Hepatocyte (in vitro differentiated cells): Measurements from ENCODE around the gene ZSCAN16.

Source experiments
- CTCF ChIP-seq: fragments of 200-600 bp; sonication (generic); IDR thresholded peaks from 2 replicates; pipeline ENCODE4 v1.5.1; 2016; ENCODE audit warnings: antibody characterized with exemption, mild to moderate bottlenecking; ENCODE audit not compliant: poor library complexity
- EZH2 ChIP-seq: fragments of 200-600 bp; sonication (generic); IDR thresholded peaks from 2 replicates; pipeline ENCODE4 v1.6.1; 2016; ENCODE audit warnings: antibody characterized with exemption, mild to moderate bottlenecking, borderline replicate concordance
- EZH2phosphoT487 ChIP-seq: fragments of 200-600 bp; sonication (generic); IDR thresholded peaks from one replicate; pipeline ENCODE4 v1.6.1; 2018; ENCODE audit warnings: antibody characterized with exemption, mild to moderate bottlenecking, low read depth, moderate library complexity; ENCODE audit not compliant: unreplicated experiment, severe bottlenecking

DNA sequence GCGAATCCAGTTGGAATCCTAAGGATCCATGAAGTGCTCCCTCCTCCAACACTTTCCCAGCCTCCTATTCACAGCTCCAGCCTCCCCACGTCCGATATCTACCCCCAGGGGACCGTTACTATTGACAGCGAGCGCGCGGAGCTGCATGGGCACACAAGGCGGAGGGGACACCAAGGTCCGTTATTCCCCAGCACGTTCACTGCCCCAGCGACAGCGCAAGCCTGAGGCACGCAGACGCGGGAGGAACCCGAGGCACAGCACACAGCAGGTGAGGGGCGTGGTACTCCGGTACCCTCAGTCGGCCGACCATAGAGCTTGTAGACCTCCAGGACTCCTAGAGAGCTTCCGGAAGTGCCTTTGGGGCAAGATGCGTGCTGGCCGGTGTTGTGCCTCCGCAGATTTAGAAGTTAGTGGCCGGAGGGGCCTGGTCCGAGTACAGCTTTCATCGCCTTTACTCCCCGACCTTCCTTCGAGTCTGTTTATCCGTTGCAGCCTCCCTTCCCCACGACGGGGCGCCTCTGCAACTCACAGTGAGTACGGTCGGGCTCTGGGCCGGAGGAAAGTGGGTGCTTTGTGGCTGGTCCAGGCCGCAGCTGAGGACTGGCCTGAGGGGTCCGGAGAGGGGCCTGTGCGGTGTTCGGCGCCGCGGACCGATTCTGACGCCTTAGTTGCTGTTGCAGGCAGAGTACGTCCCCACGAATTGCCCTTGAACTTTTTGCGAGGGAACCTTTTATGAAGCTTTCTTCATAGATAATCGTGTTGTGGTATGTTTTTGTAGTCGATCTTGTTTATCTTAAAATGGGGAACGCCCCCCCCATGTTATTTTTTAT, 17.3 kb downstream of the ZSCAN16 start, which contains the start of gene ZKSCAN8:
- TF ChIP-seq CTCF (no peak), EZH2 (no peak), EZH2phosphoT487 (no peak)
